Mesendoderm (in vitro differentiated cells): ENCODE results near the gene CCSER2.
"Not testable (repeated sequence)": the region's sequence is repeated elsewhere in the genome, so short reads cannot be mapped to it uniquely, and the experiment has no call there.

Experiments used
- DNase-seq: peaks from one replicate; pipeline ENCODE4 v3.0.0; 2013
- H2AK5ac ChIP-seq: 2 replicates; pipeline ENCODE4 v1.6.1; 2013; ENCODE audit warnings: low read length, inconsistent platforms
- H2BK120ac ChIP-seq: 2 replicates; pipeline ENCODE4 v1.6.1; 2013; ENCODE audit warnings: low read depth, mild to moderate bottlenecking, low read length, moderate library complexity, mixed read lengths
- H2BK15ac ChIP-seq: replicated peaks from 2 replicates; pipeline ENCODE4 v1.6.1; 2013; ENCODE audit warnings: low read depth, mild to moderate bottlenecking, moderate library complexity
- H2BK5ac ChIP-seq: 2 replicates; pipeline ENCODE4 v1.6.1; 2013; ENCODE audit warnings: low read length, inconsistent platforms
- H3K18ac ChIP-seq: 2 replicates; pipeline ENCODE4 v1.6.1; 2013; ENCODE audit warnings: mild to moderate bottlenecking, low read length, mixed read lengths
- H3K23ac ChIP-seq: one replicate; pipeline ENCODE4 v1.6.1; 2013; ENCODE audit warnings: low read length
- H3K27ac ChIP-seq: 2 replicates; pipeline ENCODE4 v1.5.1; 2013; ENCODE audit warnings: low read depth, mild to moderate bottlenecking, inconsistent platforms, low read length, moderate library complexity
- H3K27me3 ChIP-seq: 2 replicates; pipeline ENCODE4 v1.6.1; 2013; ENCODE audit warnings: low read length, control low read depth, mild to moderate bottlenecking, inconsistent platforms; ENCODE audit not compliant: insufficient read depth, poor library complexity
- H3K36me3 ChIP-seq: 2 replicates; pipeline ENCODE4 v1.6.1; 2013; ENCODE audit warnings: low read length, inconsistent platforms; ENCODE audit not compliant: control insufficient read depth, insufficient read depth
- H3K4ac ChIP-seq: one replicate; pipeline ENCODE4 v1.6.1; 2013; ENCODE audit warnings: low read depth, mild to moderate bottlenecking, low read length, moderate library complexity
- H3K4me1 ChIP-seq: 2 replicates; pipeline ENCODE4 v1.6.1; 2013; ENCODE audit warnings: low read depth, low read length, inconsistent platforms; ENCODE audit not compliant: control insufficient read depth
- H3K4me2 ChIP-seq: 2 replicates; pipeline ENCODE4 v1.6.1; 2013; ENCODE audit warnings: low read length
- H3K4me3 ChIP-seq: 2 replicates; pipeline ENCODE4 v1.5.1; 2013; ENCODE audit warnings: mild to moderate bottlenecking, low read length
- H3K56ac ChIP-seq: one replicate; pipeline ENCODE4 v1.6.1; 2013; ENCODE audit warnings: low read length
- H3K79me1 ChIP-seq: 2 replicates; pipeline ENCODE4 v1.6.1; 2013; ENCODE audit warnings: low read length, inconsistent platforms
- H3K79me2 ChIP-seq: 2 replicates; pipeline ENCODE4 v1.6.1; 2013; ENCODE audit warnings: mild to moderate bottlenecking, low read length; ENCODE audit not compliant: control insufficient read depth, insufficient read depth
- H3K9ac ChIP-seq: 2 replicates; pipeline ENCODE4 v1.6.1; 2013; ENCODE audit warnings: low read length, inconsistent platforms
- H4K5ac ChIP-seq: one replicate; pipeline ENCODE4 v1.6.1; 2013; ENCODE audit warnings: low read length
- H4K8ac ChIP-seq: one replicate; pipeline ENCODE4 v1.6.1; 2013; ENCODE audit warnings: low read depth, mild to moderate bottlenecking, control low read depth, low read length, moderate library complexity
- WGBS: extraction: QIAGEN DNeasy Blood & Tissue Kit; methylation state at CpG from one replicate; pipeline ENCODE4 v1.1.7; 2013; ENCODE audit warnings: low lambda C conversion rate, missing lambda C conversion rate; ENCODE audit not compliant: insufficient coverage; ENCODE audit errors: extremely low coverage; 5-methylcytosine and 5-hydroxymethylcytosine counted together

CCSER2 gene

GRCh38 chr10:84343831-84344230 is 15.4 kb downstream of the CCSER2 start:
- no peaks in the 10 kb centered on the region for H3K27me3 ChIP-seq
- no peak overlapping the region for H2BK120ac ChIP-seq
- H3K27ac ChIP-seq, result no peak overlapping the region
- no peak overlapping the region for H3K9ac ChIP-seq
- H4K5ac ChIP-seq, result no peak overlapping the region
- no CpG with 5 or more reads among the region's 1 CpG for WGBS
- H3K4me1 ChIP-seq, result peaks cover 11% of the 10 kb centered on the region
- no peak overlapping the region for H2AK5ac ChIP-seq
- H3K18ac ChIP-seq, result no peak overlapping the region
- no peak overlapping the region for H3K4ac ChIP-seq
- H3K4me3 ChIP-seq, result no peak overlapping the region
- H3K36me3 ChIP-seq, result no peaks in the 10 kb centered on the region
- no peak overlapping the region for H2BK5ac ChIP-seq
- no peak for DNase-seq
- no peak overlapping the region for H2BK15ac ChIP-seq
- H4K8ac ChIP-seq, result no peak overlapping the region
- no peak overlapping the region for H3K23ac ChIP-seq
- H3K4me2 ChIP-seq, result no peak overlapping the region
- no peak overlapping the region for H3K56ac ChIP-seq
- H3K79me2 ChIP-seq, result peaks cover 15% of the 10 kb centered on the region
- H3K79me1 ChIP-seq, result peaks cover 11% of the 10 kb centered on the region

GRCh38 chr10:84344526-84344925 is 16.1 kb downstream of the CCSER2 start:
- DNase-seq, result no peak
- H3K4me3 ChIP-seq, result no peak overlapping the region
- H3K9ac ChIP-seq, result no peak overlapping the region
- H3K23ac ChIP-seq, result no peak overlapping the region
- H2BK5ac ChIP-seq, result no peak overlapping the region
- no CpG with 5 or more reads among the region's 4 CpGs for WGBS
- H3K36me3 ChIP-seq, result no peaks in the 10 kb centered on the region
- H3K4me2 ChIP-seq, result no peak overlapping the region
- no peaks in the 10 kb centered on the region for H3K27me3 ChIP-seq
- H3K4ac ChIP-seq, result no peak overlapping the region
- no peak overlapping the region for H2BK120ac ChIP-seq
- no peak overlapping the region for H4K8ac ChIP-seq
- no peak overlapping the region for H3K56ac ChIP-seq
- H3K18ac ChIP-seq, result no peak overlapping the region
- H3K79me1 ChIP-seq, result peaks cover 9% of the 10 kb centered on the region
- H2BK15ac ChIP-seq, result no peak overlapping the region
- no peak overlapping the region for H3K27ac ChIP-seq
- peaks cover 11% of the 10 kb centered on the region for H3K4me1 ChIP-seq
- H4K5ac ChIP-seq, result no peak overlapping the region
- H3K79me2 ChIP-seq, result peaks cover 13% of the 10 kb centered on the region
- no peak overlapping the region for H2AK5ac ChIP-seq

GRCh38 chr10:84347575-84348002 is 19.2 kb downstream of the CCSER2 start:
- not testable (repeated sequence) for H3K4me2 ChIP-seq, H3K4ac ChIP-seq

GRCh38 chr10:84348447-84348846 is 20.1 kb downstream of the CCSER2 start:
- H2BK120ac ChIP-seq, result no peak overlapping the region
- no peak for DNase-seq
- no peak overlapping the region for H3K23ac ChIP-seq
- no peak overlapping the region for H2BK5ac ChIP-seq
- H3K4me2 ChIP-seq, result no peak overlapping the region
- H3K4me3 ChIP-seq, result no peak overlapping the region
- H3K27ac ChIP-seq, result no peak overlapping the region
- H3K18ac ChIP-seq, result no peak overlapping the region
- H3K4ac ChIP-seq, result no peak overlapping the region
- no peak overlapping the region for H4K5ac ChIP-seq
- H3K79me1 ChIP-seq, result peaks cover 4% of the 10 kb centered on the region
- no peak overlapping the region for H3K56ac ChIP-seq
- no peaks in the 10 kb centered on the region for H3K36me3 ChIP-seq
- WGBS, result no CpG with 5 or more reads among the region's 4 CpGs
- peaks cover 7% of the 10 kb centered on the region for H3K79me2 ChIP-seq
- H3K9ac ChIP-seq, result no peak overlapping the region
- H3K4me1 ChIP-seq, result no peaks in the 10 kb centered on the region
- H2BK15ac ChIP-seq, result no peak overlapping the region
- no peak overlapping the region for H2AK5ac ChIP-seq
- no peak overlapping the region for H4K8ac ChIP-seq
- H3K27me3 ChIP-seq, result no peaks in the 10 kb centered on the region

More at GRCh38 chr10:84347575-84348002, 19.2 kb downstream of the CCSER2 start:
- not testable (repeated sequence) for H2BK5ac ChIP-seq, H3K4me3 ChIP-seq, H2AK5ac ChIP-seq, H2BK120ac ChIP-seq, DNase-seq, H3K4me1 ChIP-seq, H3K18ac ChIP-seq, H3K27me3 ChIP-seq, H3K56ac ChIP-seq, H3K36me3 ChIP-seq, H3K27ac ChIP-seq, H3K23ac ChIP-seq, H4K5ac ChIP-seq, H3K79me1 ChIP-seq, H3K79me2 ChIP-seq, H2BK15ac ChIP-seq, H3K9ac ChIP-seq, H4K8ac ChIP-seq
- WGBS, result no CpG with 5 or more reads among the region's 31 CpGs

- no peak for DNase-seq
- no peak overlapping the region for H2AK5ac ChIP-seq
- H3K56ac ChIP-seq, result no peak overlapping the region
- no CpG with 5 or more reads among the region's 2 CpGs for WGBS
- H3K4me2 ChIP-seq, result no peak overlapping the region
- no peak overlapping the region for H4K5ac ChIP-seq
- no peaks in the 10 kb centered on the region for H3K27me3 ChIP-seq
- no peak overlapping the region for H3K18ac ChIP-seq
- no peak overlapping the region for H2BK5ac ChIP-seq
- no peak overlapping the region for H3K4me3 ChIP-seq
- H3K79me2 ChIP-seq, result peaks cover 4% of the 10 kb centered on the region
- H3K36me3 ChIP-seq, result no peaks in the 10 kb centered on the region
- no peak overlapping the region for H3K4ac ChIP-seq
- H3K79me1 ChIP-seq, result peaks cover 5% of the 10 kb centered on the region
- no peak overlapping the region for H3K27ac ChIP-seq
- no peak overlapping the region for H3K23ac ChIP-seq
- no peak overlapping the region for H4K8ac ChIP-seq
- H3K9ac ChIP-seq, result no peak overlapping the region
- no peak overlapping the region for H2BK120ac ChIP-seq
- H3K4me1 ChIP-seq, result no peaks in the 10 kb centered on the region
- H2BK15ac ChIP-seq, result no peak overlapping the region
Observed at GRCh38 chr10:84348860-84349259, 20.5 kb downstream of the CCSER2 start.

GRCh38 chr10:84352251-84352842 is 24.0 kb downstream of the CCSER2 start:
- no peak overlapping the region for H2BK15ac ChIP-seq
- no peaks in the 10 kb centered on the region for H3K4me1 ChIP-seq
- H2BK120ac ChIP-seq, result no peak overlapping the region
- peaks cover 6% of the 10 kb centered on the region for H3K79me2 ChIP-seq
- H3K79me1 ChIP-seq, result peaks cover 6% of the 10 kb centered on the region
- no CpG with 5 or more reads among the region's 7 CpGs for WGBS
- no peak overlapping the region for H3K27ac ChIP-seq
- H2AK5ac ChIP-seq, result no peak overlapping the region
- no peak overlapping the region for H3K18ac ChIP-seq
- H4K8ac ChIP-seq, result no peak overlapping the region
- no peak overlapping the region for H3K4me2 ChIP-seq
- no peaks in the 10 kb centered on the region for H3K27me3 ChIP-seq
- no peaks in the 10 kb centered on the region for H3K36me3 ChIP-seq
- peak; percentile 86 for DNase-seq
- H3K4ac ChIP-seq, result no peak overlapping the region
- no peak overlapping the region for H3K23ac ChIP-seq
- no peak overlapping the region for H4K5ac ChIP-seq
- H3K9ac ChIP-seq, result no peak overlapping the region
- H3K4me3 ChIP-seq, result no peak overlapping the region
- no peak overlapping the region for H2BK5ac ChIP-seq
- H3K56ac ChIP-seq, result no peak overlapping the region
